Posterior vena cava (tissue), 2 donors: ENCODE results near the gene KNTC1. TPM values are rescaled to one million over a fixed set of nuclear protein-coding genes. Genes with fewer than 3 reads are reported as not detected.
"Not testable (repeated sequence)": the region's sequence is repeated elsewhere in the genome, so short reads cannot be mapped to it uniquely, and the experiment has no call there.

Source experiments
- DNase-seq: peaks from one replicate; pipeline ENCODE4 v3.0.0-alpha.2; 2020; ENCODE audit warnings: low spot score
- intact Hi-C, 2 donors: fragments of 100-400 bp; cut with DNase I; formaldehyde crosslinking; loops; one replicate each; pipeline versions ENCODE4 v1.14.1 to v1.14.2; 2022 to 2023
- total RNA-seq, 2 donors: library from RNA; stranded (reverse); fragmentation: NEBNext Ultra II Directional; extraction: Animal tissue kit (Norgen Biotek cat#: 25700); gene quantifications; one replicate each; pipeline ENCODE4 v1.2.1, GENCODE V29; 2021
- donor health status: DM: yes; HTN: yes; CAD: no.
- donor health status: DM: yes; HTN: yes; CAD: no.

Gene KNTC1
- total RNA-seq, 2 donors from 2014 or later, result 10.9 to 12.3 TPM

- intact Hi-C loops, result no loop called here
- no peak for DNase-seq
Measured at GRCh38 chr12:122503147-122503751, 23.8 kb upstream of the KNTC1 start.

- intact Hi-C loops, result no loop called here
- no peak for DNase-seq
Measured at GRCh38 chr12:122503783-122504590, 23.1 kb upstream of the KNTC1 start.

- intact Hi-C loops, result no loop called here
- DNase-seq, result no peak
Measured at GRCh38 chr12:122505419-122506051, 21.5 kb upstream of the KNTC1 start.

GRCh38 chr12:122506393-122506938 lies 20.6 kb upstream of the KNTC1 start:
- intact Hi-C loops, result no loop called here
- DNase-seq, result no peak

GRCh38 chr12:122508163-122508562 lies 18.9 kb upstream of the KNTC1 start:
- intact Hi-C loops, result no loop called here
- no peak for DNase-seq

GRCh38 chr12:122513028-122513427 lies 14.0 kb upstream of the KNTC1 start:
- DNase-seq, intact Hi-C loops: not testable (repeated sequence)

GRCh38 chr12:122513660-122514059 lies 13.4 kb upstream of the KNTC1 start:
- DNase-seq, result no peak
- intact Hi-C loops, result no loop called here

- no peak for DNase-seq
- intact Hi-C loops, result no loop called here
Measured at GRCh38 chr12:122515275-122515674, 11.8 kb upstream of the KNTC1 start.

GRCh38 chr12:122516544-122517361 lies 10.3 kb upstream of the KNTC1 start:
- intact Hi-C loops, result no loop called here
- DNase-seq, result no peak

- intact Hi-C loops, result no loop called here
- DNase-seq, result no peak
Measured at GRCh38 chr12:122517877-122518276, 9.2 kb upstream of the KNTC1 start.

GRCh38 chr12:122518908-122519307 lies 8.1 kb upstream of the KNTC1 start:
- no peak for DNase-seq
- intact Hi-C loops, result no loop called here

GRCh38 chr12:122519418-122519817 lies 7.6 kb upstream of the KNTC1 start:
- intact Hi-C loops, result no loop called here
- no peak for DNase-seq

- intact Hi-C loops, result no loop called here
- no peak for DNase-seq
Measured at GRCh38 chr12:122520676-122521075, 6.4 kb upstream of the KNTC1 start.

- intact Hi-C loops, result no loop called here
- DNase-seq, result no peak
Measured at GRCh38 chr12:122523280-122523679, 3.8 kb upstream of the KNTC1 start.

- no peak for DNase-seq
- intact Hi-C loops, result no loop called here
Measured at GRCh38 chr12:122523846-122524718, 3.0 kb upstream of the KNTC1 start.

- intact Hi-C loops, result loop anchor here in 1 of 2 donors (5.0 kb wide), 1 partner anchor 1175 kb away; the partner anchor contains the start of gene ANAPC5
- no peak for DNase-seq
Measured at GRCh38 chr12:122527478-122527944, 462 bp downstream of the KNTC1 start.

- intact Hi-C loops, result loop anchor here in 1 of 2 donors (5.0 kb wide), 1 partner anchor 1176 kb away; the partner anchor contains the start of gene ANAPC5
- DNase-seq, result no peak
Measured at GRCh38 chr12:122528582-122528981, 1.5 kb downstream of the KNTC1 start.

- intact Hi-C loops, result loop anchor here in 1 of 2 donors (5.0 kb wide), 1 partner anchor 1177 kb away; the partner anchor contains the start of gene ANAPC5
Measured at GRCh38 chr12:122528992-122529391, 1.9 kb downstream of the KNTC1 start.

More at GRCh38 chr12:122528992-122529391, 1.9 kb downstream of the KNTC1 start:
- no peak for DNase-seq
